ENCODE data around the gene PCNX3. TPM values are rescaled to one million over a fixed set of nuclear protein-coding genes. Genes with fewer than 3 reads are reported as not detected.

Gene PCNX3
- total and polyA plus RNA-seq, 2 donors (not counting 1 experiment from before 2014, with no cell fraction given), result 8.0 to 14.7 TPM

DNA sequence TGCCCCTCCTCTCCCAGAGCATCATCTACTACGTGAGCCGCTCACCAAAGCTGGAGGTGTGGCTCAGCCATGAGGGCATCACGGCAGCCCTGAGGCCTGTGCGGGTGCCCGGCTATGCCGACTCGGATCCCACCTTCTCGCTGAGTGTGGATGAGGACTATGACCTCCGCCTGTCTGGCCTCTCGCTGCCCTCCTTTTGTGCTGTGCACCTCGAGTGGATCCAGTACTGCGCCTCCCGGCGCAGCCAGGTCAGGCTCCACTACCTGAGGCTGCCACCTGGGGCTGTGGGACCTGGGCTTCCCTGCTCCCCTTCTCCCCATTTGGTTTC is 18.5 kb downstream of the PCNX3 start:
- no peak overlapping the region for H3K4me3 ChIP-seq (replicated peaks in 1 of 4; ENCODE audit: control extremely low read depth in 1 of 4, insufficient read depth in 1 of 4, low read depth in 3 of 4, low read length in 4 of 4)
- H3K27ac ChIP-seq (ENCODE audit: insufficient read depth, low read length), result no peak overlapping the region
- H3K4me2 ChIP-seq (ENCODE audit: extremely low read depth, insufficient read depth, low read length), result no peak overlapping the region
- H4K20me1 ChIP-seq (ENCODE audit: control insufficient read depth, extremely low read depth, insufficient read depth, low read length), result no peaks in the 10 kb centered on the region
- DNase-seq (ENCODE audit: low read depth in 2 of 2), result no peak
- no peaks in the 10 kb centered on the region for H3K9me3 ChIP-seq (ENCODE audit: control insufficient read depth, insufficient read depth, low read depth, low read length)
- H3K79me2 ChIP-seq (ENCODE audit: control insufficient read depth, insufficient read depth, low read length), result no peaks in the 10 kb centered on the region
- no peak overlapping the region for H3K9ac ChIP-seq (ENCODE audit: insufficient read depth, low read length)
- H2AFZ ChIP-seq (ENCODE audit: low read length), result no peak overlapping the region
- H3K4me1 ChIP-seq (ENCODE audit: control insufficient read depth, extremely low read depth, insufficient read depth, low read length), result peaks cover 12% of the 10 kb centered on the region
- H3K27me3 ChIP-seq (ENCODE audit: control insufficient read depth, insufficient read depth, low read length), result no peaks in the 10 kb centered on the region
- TF ChIP-seq EZH2 (IDR thresholded peaks at IDR 0.05; ENCODE audit: low read length, missing control alignments), result no peak
- TF ChIP-seq, protein P1, sequence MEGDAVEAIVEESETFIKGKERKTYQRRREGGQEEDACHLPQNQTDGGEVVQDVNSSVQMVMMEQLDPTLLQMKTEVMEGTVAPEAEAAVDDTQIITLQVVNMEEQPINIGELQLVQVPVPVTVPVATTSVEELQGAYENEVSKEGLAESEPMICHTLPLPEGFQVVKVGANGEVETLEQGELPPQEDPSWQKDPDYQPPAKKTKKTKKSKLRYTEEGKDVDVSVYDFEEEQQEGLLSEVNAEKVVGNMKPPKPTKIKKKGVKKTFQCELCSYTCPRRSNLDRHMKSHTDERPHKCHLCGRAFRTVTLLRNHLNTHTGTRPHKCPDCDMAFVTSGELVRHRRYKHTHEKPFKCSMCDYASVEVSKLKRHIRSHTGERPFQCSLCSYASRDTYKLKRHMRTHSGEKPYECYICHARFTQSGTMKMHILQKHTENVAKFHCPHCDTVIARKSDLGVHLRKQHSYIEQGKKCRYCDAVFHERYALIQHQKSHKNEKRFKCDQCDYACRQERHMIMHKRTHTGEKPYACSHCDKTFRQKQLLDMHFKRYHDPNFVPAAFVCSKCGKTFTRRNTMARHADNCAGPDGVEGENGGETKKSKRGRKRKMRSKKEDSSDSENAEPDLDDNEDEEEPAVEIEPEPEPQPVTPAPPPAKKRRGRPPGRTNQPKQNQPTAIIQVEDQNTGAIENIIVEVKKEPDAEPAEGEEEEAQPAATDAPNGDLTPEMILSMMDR (conservative IDR thresholded peaks at IDR 0.05 in 1 of 2, IDR thresholded peaks at IDR 0.05 in 1 of 2; ENCODE audit: low read depth in 1 of 2, low read length in 2 of 2), result no peak
- H3K36me3 ChIP-seq (ENCODE audit: control insufficient read depth, insufficient read depth, low read length), result peaks cover 42% of the 10 kb centered on the region

DNA sequence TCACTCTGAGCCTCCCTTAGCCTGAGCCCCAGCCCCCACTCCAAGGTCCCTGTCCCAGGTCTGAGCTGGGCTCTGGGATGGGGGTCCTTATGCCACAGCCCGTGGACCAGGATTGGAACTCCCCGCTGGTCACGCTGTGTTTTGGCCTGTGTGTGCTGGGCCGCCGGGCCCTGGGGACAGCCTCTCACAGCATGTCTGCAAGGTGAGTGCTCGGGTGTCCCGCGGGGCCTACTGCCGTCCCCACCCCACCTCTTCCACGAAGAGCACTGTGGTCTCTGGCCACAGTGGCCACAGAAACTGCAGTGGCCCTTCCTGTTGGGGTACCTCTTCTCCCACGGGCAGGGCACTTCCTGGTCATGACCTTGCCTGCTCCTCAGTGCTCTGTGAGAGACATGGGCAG is 18.9 kb downstream of the PCNX3 start:
- no peaks in the 10 kb centered on the region for H3K9me3 ChIP-seq (ENCODE audit: control insufficient read depth, insufficient read depth, low read depth, low read length)
- no peak overlapping the region for H2AFZ ChIP-seq (ENCODE audit: low read length)
- H3K4me3 ChIP-seq (replicated peaks in 1 of 4; ENCODE audit: control extremely low read depth in 1 of 4, insufficient read depth in 1 of 4, low read depth in 3 of 4, low read length in 4 of 4), result no peak overlapping the region
- no peak for DNase-seq (ENCODE audit: low read depth in 2 of 2)
- no peaks in the 10 kb centered on the region for H3K27me3 ChIP-seq (ENCODE audit: control insufficient read depth, insufficient read depth, low read length)
- peaks cover 39% of the 10 kb centered on the region for H3K36me3 ChIP-seq (ENCODE audit: control insufficient read depth, insufficient read depth, low read length)
- H3K9ac ChIP-seq (ENCODE audit: insufficient read depth, low read length), result no peak overlapping the region
- H4K20me1 ChIP-seq (ENCODE audit: control insufficient read depth, extremely low read depth, insufficient read depth, low read length), result no peaks in the 10 kb centered on the region
- H3K4me1 ChIP-seq (ENCODE audit: control insufficient read depth, extremely low read depth, insufficient read depth, low read length), result peaks cover 12% of the 10 kb centered on the region
- no peak overlapping the region for H3K27ac ChIP-seq (ENCODE audit: insufficient read depth, low read length)
- no peak overlapping the region for H3K4me2 ChIP-seq (ENCODE audit: extremely low read depth, insufficient read depth, low read length)
- TF ChIP-seq EZH2 (IDR thresholded peaks at IDR 0.05; ENCODE audit: low read length, missing control alignments), result no peak
- TF ChIP-seq, protein P1 (conservative IDR thresholded peaks at IDR 0.05 in 1 of 2, IDR thresholded peaks at IDR 0.05 in 1 of 2; ENCODE audit: low read depth in 1 of 2, low read length in 2 of 2), result no peak
- no peaks in the 10 kb centered on the region for H3K79me2 ChIP-seq (ENCODE audit: control insufficient read depth, insufficient read depth, low read length)

DNA sequence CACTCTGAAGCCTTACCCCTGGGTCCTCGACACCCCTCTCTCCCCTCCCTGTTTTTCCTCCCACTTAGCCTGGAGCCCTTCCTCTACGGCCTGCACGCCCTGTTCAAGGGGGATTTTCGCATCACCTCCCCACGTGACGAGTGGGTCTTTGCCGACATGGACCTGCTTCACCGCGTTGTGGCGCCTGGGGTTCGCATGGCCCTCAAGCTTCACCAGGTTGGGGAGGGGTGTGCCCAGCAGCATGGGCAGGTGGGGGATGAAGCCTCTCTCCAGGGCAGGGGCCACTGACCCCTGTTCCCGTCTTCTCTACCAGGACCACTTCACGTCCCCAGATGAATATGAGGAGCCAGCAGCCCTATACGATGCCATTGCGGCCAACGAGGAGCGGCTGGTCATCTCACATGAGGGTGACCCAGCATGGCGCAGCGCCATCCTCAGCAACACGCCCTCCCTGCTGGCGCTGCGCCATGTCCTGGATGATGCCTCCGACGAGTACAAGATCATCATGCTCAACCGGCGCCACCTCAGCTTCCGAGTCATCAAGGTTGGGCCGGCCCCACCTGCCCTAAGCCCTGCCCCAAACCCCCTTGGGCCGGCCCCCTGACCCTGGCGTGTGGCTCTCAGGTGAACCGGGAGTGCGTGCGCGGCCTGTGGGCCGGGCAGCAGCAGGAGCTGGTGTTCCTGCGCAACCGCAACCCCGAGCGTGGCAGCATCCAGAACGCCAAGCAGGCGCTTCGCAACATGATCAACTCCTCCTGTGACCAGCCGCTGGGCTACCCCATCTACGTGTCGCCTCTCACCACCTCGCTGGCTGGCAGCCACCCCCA is 19.5 kb downstream of the PCNX3 start:
- no peak for DNase-seq (ENCODE audit: low read depth in 2 of 2)
- Histone ChIP-seq H3K79me2 (ENCODE audit: control insufficient read depth, insufficient read depth, low read length) (peaks cover 4% of the 10 kb centered on the region), H3K4me3 (replicated peaks in 1 of 4; ENCODE audit: control extremely low read depth in 1 of 4, insufficient read depth in 1 of 4, low read depth in 3 of 4, low read length in 4 of 4) (no peak overlapping the region), H3K36me3 (ENCODE audit: control insufficient read depth, insufficient read depth, low read length) (peaks cover 38% of the 10 kb centered on the region), H3K9me3 (ENCODE audit: control insufficient read depth, insufficient read depth, low read depth, low read length) (no peaks in the 10 kb centered on the region), H3K27me3 (ENCODE audit: control insufficient read depth, insufficient read depth, low read length) (no peaks in the 10 kb centered on the region), H3K9ac (ENCODE audit: insufficient read depth, low read length) (no peak overlapping the region), H4K20me1 (ENCODE audit: control insufficient read depth, extremely low read depth, insufficient read depth, low read length) (no peaks in the 10 kb centered on the region), H3K4me2 (ENCODE audit: extremely low read depth, insufficient read depth, low read length) (no peak overlapping the region), H2AFZ (ENCODE audit: low read length) (no peak overlapping the region), H3K4me1 (ENCODE audit: control insufficient read depth, extremely low read depth, insufficient read depth, low read length) (peaks cover 15% of the 10 kb centered on the region), H3K27ac (ENCODE audit: insufficient read depth, low read length) (no peak overlapping the region)
- no peak for TF ChIP-seq EZH2 (IDR thresholded peaks at IDR 0.05; ENCODE audit: low read length, missing control alignments)
- TF ChIP-seq, protein P1 (conservative IDR thresholded peaks at IDR 0.05 in 1 of 2, IDR thresholded peaks at IDR 0.05 in 1 of 2; ENCODE audit: low read depth in 1 of 2, low read length in 2 of 2), result no peak
